BJ (cell line): ENCODE measurements around the gene BPIFB6. TPM values are rescaled to one million over a fixed set of nuclear protein-coding genes. Genes with fewer than 3 reads are reported as not detected.

Experiments
- CTCF ChIA-PET: fragments of 350-600 bp; formaldehyde crosslinking; extraction: SDS; loops from one replicate; lab custom pipeline; 2021; ENCODE audit warnings: antibody characterized with exemption, inconsistent platforms; lab: Yijun Ruan, JAX
- POLR2A ChIA-PET: fragments of 300-600 bp; sonication (Branson Sonifier 250); formaldehyde crosslinking; extraction: SDS; loops from one replicate; lab custom pipeline; 2021; ENCODE audit warnings: antibody characterized with exemption; lab: Charles Lee
- DNase-seq: peaks from one replicate; pipeline ENCODE4 v3.0.0-alpha.2; 2011; ENCODE audit warnings: low read depth
- H3K27me3 ChIP-seq: 2 replicates; pipeline ENCODE4 v1.6.0; 2011; ENCODE audit warnings: low read length; ENCODE audit not compliant: control insufficient read depth, insufficient read depth
- H3K36me3 ChIP-seq: 2 replicates; pipeline ENCODE4 v1.5.1; 2011; ENCODE audit warnings: low read length; ENCODE audit not compliant: control insufficient read depth, insufficient read depth
- H3K4me3 ChIP-seq: 2 replicates; pipeline ENCODE4 v1.5.1; 2011; ENCODE audit warnings: low read depth, mild to moderate bottlenecking, control low read depth, low read length
- CTCF ChIP-seq: IDR thresholded peaks from 2 replicates; pipeline ENCODE4 v1.5.1; 2011; ENCODE audit warnings: low read depth, mild to moderate bottlenecking, control low read depth, inconsistent platforms, low read length, moderate library complexity; ENCODE audit not compliant: insufficient read depth
- polyA plus RNA-seq: library from polyadenylated mRNA; depleted of rRNA; stranded (reverse); fragments of >200 nt; gene quantifications from 2 replicates; pipeline ENCODE4 v1.2.3, GENCODE V29; 2011

The BPIFB6 gene
- polyA plus RNA-seq, 1 experiment: not detected

GRCh38 chr20:33002087-33002808 is 29.2 kb upstream of the BPIFB6 start:
- ChIA-PET POLR2A (no interaction called here), CTCF (no interaction called here)
- TF ChIP-seq CTCF: no peak
- Histone ChIP-seq H3K4me3 (no peak overlapping the region), H3K27me3 (no peaks in the 10 kb centered on the region), H3K36me3 (no peaks in the 10 kb centered on the region)
- DNase-seq: no peak

GRCh38 chr20:33004141-33004751 is 27.2 kb upstream of the BPIFB6 start, which contains the start of gene SUN5:
Gene SUN5 (minus strand): TSS chr20:33004433. CDS start chr20:33004340, 93 bp downstream.
- ChIA-PET POLR2A (no interaction called here), CTCF (interaction anchor here (0.9 to 1.8 kb wide), 4 partner anchors 9 to 214 kb away, joined by 3 to 4 read pairs (median 4); no protein-coding TSS in a partner anchor)
- no peak for DNase-seq
- no peak for TF ChIP-seq CTCF
- H3K27me3 ChIP-seq: no peaks in the 10 kb centered on the region
- H3K36me3 ChIP-seq: no peaks in the 10 kb centered on the region
- no peak within 1 kb of the TSS for H3K4me3 ChIP-seq

- TF ChIP-seq CTCF: peak; percentile 32
- no peak for DNase-seq
- CTCF ChIA-PET: interaction anchor here (1.2 to 1.8 kb wide), 3 partner anchors 9 to 215 kb away, joined by 4 read pairs; no protein-coding TSS in a partner anchor
- Histone ChIP-seq H3K27me3 (no peaks in the 10 kb centered on the region), H3K36me3 (no peaks in the 10 kb centered on the region), H3K4me3 (no peak overlapping the region)
- POLR2A ChIA-PET: no interaction called here
Measured at GRCh38 chr20:33005132-33005566, 26.3 kb upstream of the BPIFB6 start.

GRCh38 chr20:33005908-33006775 is 25.3 kb upstream of the BPIFB6 start:
- no peak overlapping the region for H3K4me3 ChIP-seq
- H3K27me3 ChIP-seq: no peaks in the 10 kb centered on the region
- DNase-seq: no peak
- no peaks in the 10 kb centered on the region for H3K36me3 ChIP-seq
- CTCF ChIA-PET: interaction anchor here (0.8 kb wide), 1 partner anchor 36 kb away, joined by 3 read pairs; no protein-coding TSS in a partner anchor
- POLR2A ChIA-PET: no interaction called here
- no peak for TF ChIP-seq CTCF
